ENCODE measurements around the gene BRD3OS.

GRCh38 chr9:134062461-134063087, 37.3 kb downstream of the BRD3OS start:
- TF ChIP-seq EZH2 (IDR thresholded peaks at IDR 0.05; ENCODE audit: borderline replicate concordance, low read depth, low read length, severe bottlenecking) (no peak), CTCF (IDR thresholded peaks at IDR 0.05; ENCODE audit: borderline replicate concordance, extremely low read depth, low read length, poor library complexity, severe bottlenecking) (no peak)
